Liver (tissue), 9 donors: Measurements from ENCODE around the gene SGIP1. TPM values are rescaled to one million over a fixed set of nuclear protein-coding genes. Genes with fewer than 3 reads are reported as not detected.

ENCODE experiments used
- DNase-seq: peaks from one replicate; pipeline ENCODE4 v3.0.0-alpha.2; 2017; ENCODE audit warnings: low spot score
- H3K27ac ChIP-seq, 2 donors: one replicate each; pipeline ENCODE4 v1.7.0; 2013; ENCODE audit warnings: inconsistent platforms in 2 of 2, low read length in 2 of 2, control low read depth in 1 of 2, low read depth in 1 of 2, mild to moderate bottlenecking in 1 of 2
- H3K27me3 ChIP-seq, 4 donors: one replicate each; pipeline versions ENCODE4 v1.6.1 to v1.7.0; 2013; ENCODE audit warnings: low read length in 3 of 4, inconsistent platforms in 1 of 4, mild to moderate bottlenecking in 1 of 4, moderate library complexity in 1 of 4; ENCODE audit not compliant: control insufficient read depth in 4 of 4, insufficient read depth in 4 of 4
- H3K36me3 ChIP-seq, 4 donors: one replicate each; pipeline versions ENCODE4 v1.6.1 to v1.7.0; 2013; ENCODE audit warnings: low read length in 3 of 4, mild to moderate bottlenecking in 3 of 4, low read depth in 1 of 4, moderate library complexity in 1 of 4; ENCODE audit not compliant: control insufficient read depth in 4 of 4, insufficient read depth in 3 of 4
- H3K4me1 ChIP-seq, 4 donors: one replicate each; pipeline versions ENCODE4 v1.6.1 to v1.7.0; 2013; ENCODE audit warnings: low read length in 3 of 4, mild to moderate bottlenecking in 3 of 4, moderate library complexity in 1 of 4; ENCODE audit not compliant: control insufficient read depth in 4 of 4, insufficient read depth in 4 of 4
- H3K4me3 ChIP-seq, 3 donors: one replicate each; pipeline versions ENCODE4 v1.6.1 to v1.7.0; 2013; ENCODE audit warnings: low read length in 3 of 3, control low read depth in 1 of 3, low read depth in 1 of 3, mild to moderate bottlenecking in 1 of 3
- H3K9ac ChIP-seq, 2 donors: one replicate each; pipeline ENCODE4 v1.7.0; 2013; ENCODE audit warnings: low read length in 2 of 2, mild to moderate bottlenecking in 2 of 2, moderate library complexity in 2 of 2, control low read depth in 1 of 2, low read depth in 1 of 2
- H3K9me3 ChIP-seq, 4 donors: one replicate each; pipeline versions ENCODE4 v1.6.1 to v1.7.0; 2013; ENCODE audit warnings: low read length in 3 of 4; ENCODE audit not compliant: control insufficient read depth in 4 of 4
- ATF3 ChIP-seq: IDR thresholded peaks from 2 replicates; pipeline ENCODE4 v1.6.1; 2016; ENCODE audit warnings: antibody characterized with exemption
- EGR1 ChIP-seq, 2 donors: IDR thresholded peaks; 2 replicates each; pipeline ENCODE4 v1.6.1; 2016 to 2018; ENCODE audit warnings: antibody characterized with exemption in 2 of 2, low read depth in 2 of 2
- FOXA1 ChIP-seq: IDR thresholded peaks from 2 replicates; pipeline ENCODE4 v1.6.1; 2016; ENCODE audit warnings: antibody characterized with exemption
- FOXA2 ChIP-seq: IDR thresholded peaks from 2 replicates; pipeline ENCODE4 v1.6.1; 2016; ENCODE audit warnings: antibody characterized with exemption
- GABPA ChIP-seq, 2 donors: IDR thresholded peaks in 1 of 2; conservative IDR thresholded peaks in 1 of 2; 2 replicates each; pipeline ENCODE4 v1.6.1; 2016; ENCODE audit warnings: antibody characterized with exemption in 2 of 2, mild to moderate bottlenecking in 1 of 2, moderate library complexity in 1 of 2
- HNF4A ChIP-seq, 2 donors: conservative IDR thresholded peaks; 2 replicates each; pipeline ENCODE4 v1.6.1; 2016; ENCODE audit warnings: antibody characterized with exemption in 2 of 2, mild to moderate bottlenecking in 2 of 2
- HNF4G ChIP-seq: IDR thresholded peaks from 2 replicates; pipeline ENCODE4 v1.6.1; 2016; ENCODE audit warnings: antibody characterized with exemption
- JUND ChIP-seq, 2 donors: IDR thresholded peaks; 2 replicates each; pipeline ENCODE4 v1.6.1; 2016; ENCODE audit warnings: antibody characterized with exemption in 2 of 2
- MAX ChIP-seq: IDR thresholded peaks from 2 replicates; pipeline ENCODE4 v1.6.1; 2016; ENCODE audit warnings: antibody characterized with exemption
- NR2F2 ChIP-seq: IDR thresholded peaks from 2 replicates; pipeline ENCODE4 v1.6.1; 2016; ENCODE audit warnings: antibody characterized with exemption
- RAD21 ChIP-seq, 2 donors: IDR thresholded peaks; 2 replicates each; pipeline ENCODE4 v1.6.1; 2016; ENCODE audit warnings: antibody characterized with exemption in 2 of 2, mild to moderate bottlenecking in 2 of 2
- REST ChIP-seq: IDR thresholded peaks from 2 replicates; pipeline ENCODE4 v1.6.1; 2016; ENCODE audit warnings: antibody characterized with exemption, mild to moderate bottlenecking
- RXRA ChIP-seq, 2 donors: IDR thresholded peaks; 2 replicates each; pipeline ENCODE4 v1.6.1; 2017 to 2018; ENCODE audit warnings: antibody characterized with exemption in 2 of 2, mild to moderate bottlenecking in 1 of 2
- SP1 ChIP-seq: IDR thresholded peaks from 2 replicates; pipeline ENCODE4 v1.6.1; 2018; ENCODE audit warnings: antibody characterized with exemption, mild to moderate bottlenecking
- TAF1 ChIP-seq: conservative IDR thresholded peaks from 2 replicates; pipeline ENCODE4 v1.6.1; 2016; ENCODE audit warnings: antibody characterized with exemption, mild to moderate bottlenecking
- YY1 ChIP-seq: IDR thresholded peaks from 2 replicates; pipeline ENCODE4 v1.6.1; 2016; ENCODE audit warnings: antibody characterized with exemption, mild to moderate bottlenecking
- ZBTB33 ChIP-seq: IDR thresholded peaks from 2 replicates; pipeline ENCODE4 v1.6.1; 2016; ENCODE audit warnings: antibody characterized with exemption
- WGBS: extraction: QIAGEN DNeasy Blood & Tissue Kit; methylation state at CpG from one replicate; pipeline ENCODE4 v1.1.7; 2013; 5-methylcytosine and 5-hydroxymethylcytosine counted together
- polyA plus RNA-seq, 2 donors: library from polyadenylated mRNA; stranded (reverse) in 1 of 2; unstranded in 1 of 2; fragments of 200-250 nt in 1 of 2; fragments of >200 nt in 1 of 2; fragmentation: Nextera tagmentation in 1 of 2; extraction: Ambion mirVana in 1 of 2; gene quantifications; one replicate each; pipeline versions ENCODE4 v1.2.1 to v1.2.3, GENCODE V29; 2013 to 2015
- total RNA-seq, 2 donors: library from RNA; depleted of rRNA; stranded (reverse); fragments of >200 nt; gene quantifications; one replicate each; pipeline ENCODE4 v1.2.3, GENCODE V29; 2014
- TF ChIP-seq, protein P1 (sequence below): fragments of 150-350 bp; IDR thresholded peaks from 2 replicates; pipeline ENCODE4 v1.5.1; 2017; ENCODE audit warnings: improper control_type of control experiment, low read depth, low read length; ENCODE audit not compliant: missing input control
- donor health status: healthy.
- donor health status: healthy.
- donor health status: healthy.
- donor health status: healthy.
- donor health status: healthy.

Gene SGIP1
- total and polyA plus RNA-seq, 4 donors, result 0.09 to 2.5 (median 0.38) TPM

DNA sequence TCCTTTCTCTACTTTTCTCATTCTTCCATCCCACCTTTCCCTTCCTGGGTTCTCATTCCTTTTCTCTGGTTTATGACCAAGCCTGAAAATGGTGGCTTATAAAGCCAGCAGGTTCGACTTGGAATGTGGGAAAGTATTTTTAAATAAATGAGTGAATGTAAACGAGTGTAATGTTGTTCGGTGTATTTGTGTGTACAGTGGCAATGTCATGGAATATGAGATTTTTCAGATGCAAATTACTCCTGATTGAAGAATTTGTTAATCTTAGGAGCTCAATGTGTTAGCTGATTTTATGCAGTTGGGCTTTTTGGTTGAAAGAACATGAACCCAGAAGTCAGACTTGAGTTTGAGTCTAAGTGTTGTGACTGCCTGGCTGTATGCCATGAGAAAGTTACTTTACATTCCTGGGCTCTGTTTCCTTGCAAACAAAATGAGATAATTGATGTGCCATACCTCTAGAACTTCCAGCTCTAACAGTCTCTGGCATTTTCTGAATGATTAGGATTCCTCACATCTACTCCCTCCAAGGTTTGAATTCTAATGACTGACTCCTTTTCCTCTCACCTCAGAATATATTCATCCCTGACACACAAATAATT lies 6.6 kb downstream of the SGIP1 start:
- Histone ChIP-seq H3K9ac (no peak overlapping the region), H3K27ac (no peak overlapping the region), H3K9me3 (no peaks in the 10 kb centered on the region), H3K36me3 (no peaks in the 10 kb centered on the region), H3K27me3 (no peaks in the 10 kb centered on the region), H3K4me3 (no peak overlapping the region), H3K4me1 (peaks cover 2 to 26% (median 6%) of the 10 kb centered on the region in 4 donors)
- TF ChIP-seq RXRA (IDR thresholded peaks at IDR 0.05) (no peak), SP1 (no peak), FOXA1 (no peak), NR2F2 (no peak), EGR1 (IDR thresholded peaks at IDR 0.05; ENCODE audit: low read depth in 2 of 2) (no peak), ATF3 (no peak), ZBTB33 (no peak), FOXA2 (no peak), HNF4G (no peak), REST (no peak), YY1 (no peak), JUND (IDR thresholded peaks at IDR 0.05) (no peak), RAD21 (IDR thresholded peaks at IDR 0.05) (no peak), MAX (no peak), GABPA (IDR thresholded peaks at IDR 0.05 in 1 of 2, conservative IDR thresholded peaks at IDR 0.05 in 1 of 2) (no peak), TAF1 (no peak), HNF4A (conservative IDR thresholded peaks at IDR 0.05) (no peak)
- TF ChIP-seq, protein P1, sequence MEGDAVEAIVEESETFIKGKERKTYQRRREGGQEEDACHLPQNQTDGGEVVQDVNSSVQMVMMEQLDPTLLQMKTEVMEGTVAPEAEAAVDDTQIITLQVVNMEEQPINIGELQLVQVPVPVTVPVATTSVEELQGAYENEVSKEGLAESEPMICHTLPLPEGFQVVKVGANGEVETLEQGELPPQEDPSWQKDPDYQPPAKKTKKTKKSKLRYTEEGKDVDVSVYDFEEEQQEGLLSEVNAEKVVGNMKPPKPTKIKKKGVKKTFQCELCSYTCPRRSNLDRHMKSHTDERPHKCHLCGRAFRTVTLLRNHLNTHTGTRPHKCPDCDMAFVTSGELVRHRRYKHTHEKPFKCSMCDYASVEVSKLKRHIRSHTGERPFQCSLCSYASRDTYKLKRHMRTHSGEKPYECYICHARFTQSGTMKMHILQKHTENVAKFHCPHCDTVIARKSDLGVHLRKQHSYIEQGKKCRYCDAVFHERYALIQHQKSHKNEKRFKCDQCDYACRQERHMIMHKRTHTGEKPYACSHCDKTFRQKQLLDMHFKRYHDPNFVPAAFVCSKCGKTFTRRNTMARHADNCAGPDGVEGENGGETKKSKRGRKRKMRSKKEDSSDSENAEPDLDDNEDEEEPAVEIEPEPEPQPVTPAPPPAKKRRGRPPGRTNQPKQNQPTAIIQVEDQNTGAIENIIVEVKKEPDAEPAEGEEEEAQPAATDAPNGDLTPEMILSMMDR, result no peak
- 85% methylated on average over 3 of the region's 3 CpGs for WGBS
- no peak for DNase-seq
